IPS-15b (cell line): ENCODE data around the gene TIAM2.
"Not testable (repeated sequence)": the region's sequence is repeated elsewhere in the genome, so short reads cannot be mapped to it uniquely, and the experiment has no call there.

ENCODE experiments used
- H3K27me3 ChIP-seq: one replicate; pipeline ENCODE4 v1.6.1; 2013; ENCODE audit warnings: low read length; ENCODE audit not compliant: control insufficient read depth, insufficient read depth
- H3K36me3 ChIP-seq: one replicate; pipeline ENCODE4 v1.6.1; 2013; ENCODE audit warnings: low read length; ENCODE audit not compliant: control insufficient read depth, insufficient read depth
- H3K4me1 ChIP-seq: one replicate; pipeline ENCODE4 v1.6.1; 2013; ENCODE audit warnings: mild to moderate bottlenecking, low read length; ENCODE audit not compliant: control insufficient read depth, insufficient read depth
- H3K4me3 ChIP-seq: one replicate; pipeline ENCODE4 v1.5.1; 2013; ENCODE audit warnings: low read depth, low read length
- H3K9ac ChIP-seq: one replicate; pipeline ENCODE4 v1.6.1; 2013; ENCODE audit warnings: low read depth, mild to moderate bottlenecking, low read length
- H3K9me3 ChIP-seq: one replicate; pipeline ENCODE4 v1.6.1; 2013; ENCODE audit warnings: mild to moderate bottlenecking, low read length; ENCODE audit not compliant: control insufficient read depth, insufficient read depth

The TIAM2 gene

GRCh38 chr6:155091756-155092155 is 96.6 kb downstream of the TIAM2 start:
- Histone ChIP-seq H3K36me3 (no peaks in the 10 kb centered on the region), H3K9me3 (no peaks in the 10 kb centered on the region), H3K9ac (no peak overlapping the region), H3K4me1 (no peaks in the 10 kb centered on the region), H3K4me3 (no peak overlapping the region), H3K27me3 (no peaks in the 10 kb centered on the region)

- H3K27me3 ChIP-seq = no peaks in the 10 kb centered on the region
- H3K36me3 ChIP-seq = no peaks in the 10 kb centered on the region
- H3K9me3 ChIP-seq = no peaks in the 10 kb centered on the region
- H3K9ac ChIP-seq = no peak overlapping the region
- no peaks in the 10 kb centered on the region for H3K4me1 ChIP-seq
- H3K4me3 ChIP-seq = no peak overlapping the region
Observed at GRCh38 chr6:155093430-155093829, 98.3 kb downstream of the TIAM2 start.

- no peaks in the 10 kb centered on the region for H3K4me1 ChIP-seq
- H3K9ac ChIP-seq = no peak overlapping the region
- H3K36me3 ChIP-seq = no peaks in the 10 kb centered on the region
- no peak overlapping the region for H3K4me3 ChIP-seq
- H3K27me3 ChIP-seq = no peaks in the 10 kb centered on the region
- no peaks in the 10 kb centered on the region for H3K9me3 ChIP-seq
Observed at GRCh38 chr6:155100087-155100486, 105.0 kb downstream of the TIAM2 start.

- H3K4me3 ChIP-seq = no peak overlapping the region
- no peaks in the 10 kb centered on the region for H3K9me3 ChIP-seq
- H3K27me3 ChIP-seq = no peaks in the 10 kb centered on the region
- no peak overlapping the region for H3K9ac ChIP-seq
- no peaks in the 10 kb centered on the region for H3K4me1 ChIP-seq
- no peaks in the 10 kb centered on the region for H3K36me3 ChIP-seq
Observed at GRCh38 chr6:155100591-155100990, 105.5 kb downstream of the TIAM2 start.

- not testable (repeated sequence) for H3K9me3 ChIP-seq, H3K36me3 ChIP-seq, H3K4me3 ChIP-seq, H3K9ac ChIP-seq, H3K4me1 ChIP-seq, H3K27me3 ChIP-seq
Observed at GRCh38 chr6:155103083-155103645, 108.0 kb downstream of the TIAM2 start.

- H3K36me3 ChIP-seq = no peaks in the 10 kb centered on the region
- H3K4me1 ChIP-seq = no peaks in the 10 kb centered on the region
- H3K27me3 ChIP-seq = no peaks in the 10 kb centered on the region
- H3K9ac ChIP-seq = no peak overlapping the region
- H3K4me3 ChIP-seq = no peak overlapping the region
- no peaks in the 10 kb centered on the region for H3K9me3 ChIP-seq
Observed at GRCh38 chr6:155103816-155104366, 108.8 kb downstream of the TIAM2 start.

- Histone ChIP-seq H3K4me3 (no peak overlapping the region), H3K9ac (no peak overlapping the region), H3K36me3 (no peaks in the 10 kb centered on the region), H3K9me3 (no peaks in the 10 kb centered on the region), H3K4me1 (no peaks in the 10 kb centered on the region), H3K27me3 (no peaks in the 10 kb centered on the region)
Observed at GRCh38 chr6:155106456-155107115, 111.5 kb downstream of the TIAM2 start.

- no peaks in the 10 kb centered on the region for H3K36me3 ChIP-seq
- no peaks in the 10 kb centered on the region for H3K4me1 ChIP-seq
- no peak overlapping the region for H3K9ac ChIP-seq
- no peak overlapping the region for H3K4me3 ChIP-seq
- H3K27me3 ChIP-seq = no peaks in the 10 kb centered on the region
- no peaks in the 10 kb centered on the region for H3K9me3 ChIP-seq
Observed at GRCh38 chr6:155107432-155108069, 112.4 kb downstream of the TIAM2 start.

- Histone ChIP-seq H3K27me3 (no peaks in the 10 kb centered on the region), H3K4me3 (no peak overlapping the region), H3K36me3 (no peaks in the 10 kb centered on the region), H3K9me3 (no peaks in the 10 kb centered on the region), H3K9ac (no peak overlapping the region), H3K4me1 (no peaks in the 10 kb centered on the region)
Observed at GRCh38 chr6:155108070-155108820, 113.1 kb downstream of the TIAM2 start.

GRCh38 chr6:155110721-155111120 is 115.6 kb downstream of the TIAM2 start:
- H3K27me3 ChIP-seq = no peaks in the 10 kb centered on the region
- no peaks in the 10 kb centered on the region for H3K9me3 ChIP-seq
- no peak overlapping the region for H3K9ac ChIP-seq
- no peaks in the 10 kb centered on the region for H3K36me3 ChIP-seq
- no peaks in the 10 kb centered on the region for H3K4me1 ChIP-seq
- H3K4me3 ChIP-seq = no peak overlapping the region

- no peak overlapping the region for H3K4me3 ChIP-seq
- H3K36me3 ChIP-seq = no peaks in the 10 kb centered on the region
- H3K9me3 ChIP-seq = no peaks in the 10 kb centered on the region
- no peaks in the 10 kb centered on the region for H3K27me3 ChIP-seq
- H3K9ac ChIP-seq = no peak overlapping the region
- no peaks in the 10 kb centered on the region for H3K4me1 ChIP-seq
Observed at GRCh38 chr6:155112757-155113156, 117.6 kb downstream of the TIAM2 start.
